ENCODE results near the gene TBC1D5. TPM values are rescaled to one million over a fixed set of nuclear protein-coding genes. Genes with fewer than 3 reads are reported as not detected.

The TBC1D5 gene
- total and polyA plus RNA-seq, 2 experiments from 2014 or later = 31.0 to 69.9 TPM

GRCh38 chr3:17687566-17687965 lies 54.9 kb downstream of the TBC1D5 start:
- no peak for DNase-seq
- no peaks in the 10 kb centered on the region for H4K20me1 ChIP-seq (ENCODE audit: insufficient read depth)
- no peaks in the 10 kb centered on the region for H3F3A ChIP-seq (ENCODE audit: insufficient read depth)
- H3K27me3 ChIP-seq (replicated peaks; ENCODE audit: insufficient read depth) = no peaks in the 10 kb centered on the region
- H3K79me2 ChIP-seq (ENCODE audit: insufficient read depth) = peaks cover 32% of the 10 kb centered on the region
- in situ Hi-C loops (cut with MboI) = no loop called here
- no peaks in the 10 kb centered on the region for H3K4me1 ChIP-seq (ENCODE audit: insufficient read depth)
- H3K4me3 ChIP-seq = no peak overlapping the region
- H2AFZ ChIP-seq = no peak overlapping the region
- H3K9ac ChIP-seq = no peak overlapping the region
- H3K36me3 ChIP-seq (ENCODE audit: low read depth) = no peaks in the 10 kb centered on the region
- H3K27ac ChIP-seq = no peak overlapping the region
- no peaks in the 10 kb centered on the region for H3K9me2 ChIP-seq (ENCODE audit: insufficient read depth)
- no peaks in the 10 kb centered on the region for H3K9me3 ChIP-seq (ENCODE audit: low read depth)
- 100% methylated on average over 1 of the region's 1 CpG for WGBS, 2 experiments (ENCODE audit: low coverage in 1 of 2, low lambda C conversion rate in 2 of 2, missing lambda C conversion rate in 2 of 2)
- TF ChIP-seq EZH2phosphoT487 (IDR thresholded peaks at IDR 0.05; ENCODE audit: insufficient read depth, low read depth) (no peak), EZH2 (IDR thresholded peaks at IDR 0.05; ENCODE audit: insufficient read depth, poor library complexity, severe bottlenecking) (no peak)
- no peak overlapping the region for H3K4me2 ChIP-seq (ENCODE audit: unreplicated experiment)

DNA sequence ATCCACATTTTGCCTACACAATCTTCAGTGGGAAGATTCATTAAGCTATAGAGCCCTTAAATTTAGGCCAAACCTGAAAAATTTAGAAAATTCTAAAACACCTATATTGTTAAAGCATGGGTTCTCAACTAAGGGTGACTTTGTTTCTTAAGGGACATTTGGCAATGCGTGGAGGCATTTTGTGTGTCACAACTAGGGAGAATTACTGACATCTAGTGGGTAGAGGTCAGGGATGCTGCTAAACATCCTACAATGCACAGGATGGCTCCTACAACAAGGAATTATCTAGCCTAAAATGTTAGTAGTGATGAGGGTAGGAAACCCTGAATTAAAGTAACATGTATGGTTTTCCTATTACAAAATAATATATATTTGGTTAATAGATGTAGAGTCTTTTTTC lies 55.8 kb downstream of the TBC1D5 start:
- DNase-seq = peak; percentile 37
- 44 to 60% methylated on average over 1 of the region's 1 CpG for WGBS, 2 experiments (ENCODE audit: low coverage in 1 of 2, low lambda C conversion rate in 2 of 2, missing lambda C conversion rate in 2 of 2)

DNA sequence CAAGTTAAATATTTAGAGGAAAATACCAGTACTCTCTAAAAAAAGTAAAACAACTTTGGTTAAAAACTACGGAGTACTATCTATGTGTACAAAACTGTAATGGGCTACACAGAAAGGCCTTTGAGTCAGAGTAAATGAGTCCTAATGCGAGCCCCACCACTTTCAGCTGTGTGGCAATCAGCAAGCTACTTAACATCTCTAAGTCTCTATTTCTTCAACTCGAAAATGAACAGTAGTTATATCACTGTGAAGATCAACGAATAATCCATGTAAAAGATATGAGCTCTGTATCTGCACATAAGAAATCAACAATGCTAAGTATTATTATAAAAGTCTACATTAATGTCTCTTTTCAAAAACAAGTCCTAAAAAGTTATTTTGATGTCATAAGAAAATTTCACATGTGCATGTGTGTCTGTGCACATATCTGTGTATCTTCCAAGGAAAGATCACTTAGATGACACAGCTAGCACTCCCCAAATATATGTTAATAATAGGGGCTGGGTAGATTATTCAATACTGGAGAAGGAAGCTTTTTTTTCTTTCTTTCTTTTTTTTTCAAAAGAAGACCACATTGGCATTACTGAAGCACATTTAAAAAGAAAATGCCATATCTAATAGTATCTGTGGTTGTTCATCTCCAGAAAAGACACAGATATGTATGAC lies 58.8 kb downstream of the TBC1D5 start:
- TF ChIP-seq EZH2phosphoT487 (IDR thresholded peaks at IDR 0.05; ENCODE audit: insufficient read depth, low read depth) (no peak), EZH2 (IDR thresholded peaks at IDR 0.05; ENCODE audit: insufficient read depth, poor library complexity, severe bottlenecking) (no peak)
- Histone ChIP-seq H3K4me1 (ENCODE audit: insufficient read depth) (peaks cover 2% of the 10 kb centered on the region; the same call in 1 of the 2 replicates), H3F3A (ENCODE audit: insufficient read depth) (no peaks in the 10 kb centered on the region), H3K27ac (no peak overlapping the region), H3K4me3 (no peak overlapping the region), H2AFZ (no peak overlapping the region), H3K9me2 (ENCODE audit: insufficient read depth) (no peaks in the 10 kb centered on the region), H3K27me3 (replicated peaks; ENCODE audit: insufficient read depth) (no peaks in the 10 kb centered on the region), H3K4me2 (ENCODE audit: unreplicated experiment) (no peak overlapping the region), H4K20me1 (ENCODE audit: insufficient read depth) (no peaks in the 10 kb centered on the region), H3K79me2 (ENCODE audit: insufficient read depth) (peaks cover 15% of the 10 kb centered on the region), H3K9ac (no peak overlapping the region), H3K9me3 (ENCODE audit: low read depth) (no peaks in the 10 kb centered on the region), H3K36me3 (ENCODE audit: low read depth) (no peaks in the 10 kb centered on the region)
- in situ Hi-C loops (cut with MboI) = no loop called here
- no peak for DNase-seq
- WGBS, 2 experiments (ENCODE audit: low coverage in 1 of 2, low lambda C conversion rate in 2 of 2, missing lambda C conversion rate in 2 of 2) = 94 to 96% methylated on average over 4 of the region's 4 CpGs

More for the DNA sequence above, 55.8 kb downstream of the TBC1D5 start:
- Histone ChIP-seq H3K9ac (no peak overlapping the region), H3K27ac (no peak overlapping the region), H3K4me1 (ENCODE audit: insufficient read depth) (no peaks in the 10 kb centered on the region), H3F3A (ENCODE audit: insufficient read depth) (no peaks in the 10 kb centered on the region), H3K4me2 (ENCODE audit: unreplicated experiment) (no peak overlapping the region), H4K20me1 (ENCODE audit: insufficient read depth) (no peaks in the 10 kb centered on the region), H3K36me3 (ENCODE audit: low read depth) (no peaks in the 10 kb centered on the region), H3K27me3 (replicated peaks; ENCODE audit: insufficient read depth) (no peaks in the 10 kb centered on the region), H3K79me2 (ENCODE audit: insufficient read depth) (peaks cover 23% of the 10 kb centered on the region), H2AFZ (no peak overlapping the region), H3K4me3 (no peak overlapping the region), H3K9me2 (ENCODE audit: insufficient read depth) (no peaks in the 10 kb centered on the region), H3K9me3 (ENCODE audit: low read depth) (no peaks in the 10 kb centered on the region)
- in situ Hi-C loops (cut with MboI) = no loop called here
- TF ChIP-seq EZH2phosphoT487 (IDR thresholded peaks at IDR 0.05; ENCODE audit: insufficient read depth, low read depth) = no peak
- no peak for TF ChIP-seq EZH2 (IDR thresholded peaks at IDR 0.05; ENCODE audit: insufficient read depth, poor library complexity, severe bottlenecking)

DNA sequence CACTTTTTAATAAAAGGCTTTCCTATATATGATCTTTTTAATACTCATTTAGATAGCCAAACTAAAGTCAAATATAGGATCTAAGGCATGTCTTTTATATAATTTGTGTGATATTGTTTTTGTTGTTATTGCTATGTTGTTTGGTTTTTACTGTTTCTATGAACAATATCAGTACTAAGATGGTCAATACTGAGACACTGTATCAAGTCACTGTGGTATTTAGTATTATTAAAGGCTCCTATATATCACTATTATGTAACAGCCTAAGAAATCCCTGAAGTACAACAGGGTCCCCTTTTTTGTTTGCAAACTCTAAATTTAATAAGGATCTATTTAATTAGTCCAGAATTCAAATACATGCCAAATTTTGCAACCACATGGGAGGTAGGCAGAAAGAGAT lies 61.9 kb downstream of the TBC1D5 start:
- peaks cover 22% of the 10 kb centered on the region for H3K79me2 ChIP-seq (ENCODE audit: insufficient read depth)
- H3K4me1 ChIP-seq (ENCODE audit: insufficient read depth) = peaks cover 9% of the 10 kb centered on the region
- no peaks in the 10 kb centered on the region for H3K9me3 ChIP-seq (ENCODE audit: low read depth)
- 0 out of 2 replicates have a peak, but pooled peaks cover 5% of the 10 kb centered on the region for H3F3A ChIP-seq (ENCODE audit: insufficient read depth)
- H3K36me3 ChIP-seq (ENCODE audit: low read depth) = no peaks in the 10 kb centered on the region
- TF ChIP-seq EZH2 (IDR thresholded peaks at IDR 0.05; ENCODE audit: insufficient read depth, poor library complexity, severe bottlenecking) = no peak
- TF ChIP-seq EZH2phosphoT487 (IDR thresholded peaks at IDR 0.05; ENCODE audit: insufficient read depth, low read depth) = no peak
- no peaks in the 10 kb centered on the region for H3K9me2 ChIP-seq (ENCODE audit: insufficient read depth)
- H4K20me1 ChIP-seq (ENCODE audit: insufficient read depth) = no peaks in the 10 kb centered on the region
- H3K9ac ChIP-seq = no peak overlapping the region
- H3K4me3 ChIP-seq = no peak overlapping the region
- no peak overlapping the region for H3K27ac ChIP-seq
- no peak overlapping the region for H3K4me2 ChIP-seq (ENCODE audit: unreplicated experiment)
- no peak for DNase-seq
- no peak overlapping the region for H2AFZ ChIP-seq
- in situ Hi-C loops (cut with MboI) = no loop called here
- H3K27me3 ChIP-seq (replicated peaks; ENCODE audit: insufficient read depth) = no peaks in the 10 kb centered on the region

Data from GM23248 (cell line).